ENCODE measurements around the gene GPA33. TPM values are rescaled to one million over a fixed set of nuclear protein-coding genes. Genes with fewer than 3 reads are reported as not detected.

Gene GPA33
- total and polyA plus RNA-seq, 3 donors from 2014 or later = 0.62 to 1.1 (median 0.63) TPM

DNA sequence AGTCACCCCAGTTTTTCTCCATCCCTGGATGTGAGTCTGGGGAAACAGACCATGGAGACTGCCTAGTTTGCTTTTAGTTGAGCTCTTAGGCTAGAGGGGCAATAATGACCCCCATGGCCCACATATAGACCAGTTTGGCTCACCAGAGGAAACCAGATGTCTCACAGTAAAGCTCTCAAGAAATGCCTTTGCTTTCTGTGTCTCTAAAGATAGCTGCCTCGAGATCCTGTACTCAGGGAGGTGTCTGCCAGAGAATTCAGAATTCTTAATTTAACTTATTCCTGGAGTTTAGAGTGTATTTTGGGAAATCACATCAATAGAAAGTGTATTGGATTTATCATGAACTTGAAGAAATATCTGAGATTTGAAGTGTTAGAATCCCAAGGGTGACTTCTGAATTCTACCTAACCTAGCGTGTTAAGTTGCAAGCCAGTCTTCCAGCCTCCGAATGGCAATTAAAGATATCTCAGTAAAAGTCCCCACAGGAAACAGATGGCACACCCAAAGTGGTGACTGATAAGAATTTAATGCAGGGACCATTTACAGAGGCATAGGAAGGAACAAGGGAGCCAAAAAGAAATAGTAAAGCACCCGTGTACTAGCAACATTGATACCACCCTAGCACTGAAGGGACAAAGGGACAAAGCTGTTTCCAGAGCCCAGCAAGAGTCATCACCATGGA lies 40.8 kb upstream of the GPA33 start:
- WGBS, 2 donors = 82 to 83% methylated on average over 4 of the region's 4 CpGs
- H3K27ac ChIP-seq = no peak overlapping the region
- H3K4me1 ChIP-seq = peaks cover 15% of the 10 kb centered on the region
- H3K27me3 ChIP-seq = no peaks in the 10 kb centered on the region
- no peaks in the 10 kb centered on the region for H3K36me3 ChIP-seq (ENCODE audit: low read depth, missing control alignments)
- intact Hi-C loops (cut with DNase I; ENCODE audit: low total_unique reads) = no loop called here
- H3K9me3 ChIP-seq = no peaks in the 10 kb centered on the region
- no peak overlapping the region for H3K4me3 ChIP-seq
- TF ChIP-seq CTCF (IDR thresholded peaks at IDR 0.05) = no peak
- no peak for TF ChIP-seq POLR2A (IDR thresholded peaks at IDR 0.05)
- no peak for DNase-seq

GRCh38 chr1:167128261-167129227 lies 38.4 kb upstream of the GPA33 start:
- intact Hi-C loops (cut with DNase I; ENCODE audit: low total_unique reads) = no loop called here
- WGBS, 2 donors = 83 to 88% methylated on average over 17 of the region's 17 CpGs
- H3K9me3 ChIP-seq = no peaks in the 10 kb centered on the region

GRCh38 chr1:167127661-167128060 lies 37.5 kb upstream of the GPA33 start:
- Histone ChIP-seq H3K36me3 (ENCODE audit: low read depth, missing control alignments) (no peaks in the 10 kb centered on the region), H3K27me3 (no peaks in the 10 kb centered on the region), H3K4me3 (no peak overlapping the region), H3K4me1 (peaks cover 9% of the 10 kb centered on the region), H3K27ac (no peak overlapping the region), H3K9me3 (no peaks in the 10 kb centered on the region)
- no peak for TF ChIP-seq CTCF (IDR thresholded peaks at IDR 0.05)
- TF ChIP-seq POLR2A (IDR thresholded peaks at IDR 0.05) = no peak
- WGBS, 2 donors = 81 to 90% methylated on average over 5 of the region's 5 CpGs
- DNase-seq = no peak
- intact Hi-C loops (cut with DNase I; ENCODE audit: low total_unique reads) = no loop called here

More at GRCh38 chr1:167128261-167129227, 38.4 kb upstream of the GPA33 start:
- TF ChIP-seq POLR2A (IDR thresholded peaks at IDR 0.05) (no peak), CTCF (IDR thresholded peaks at IDR 0.05) (no peak)
- Histone ChIP-seq H3K36me3 (ENCODE audit: low read depth, missing control alignments) (no peaks in the 10 kb centered on the region), H3K4me3 (no peak overlapping the region), H3K27ac (no peak overlapping the region), H3K27me3 (no peaks in the 10 kb centered on the region), H3K4me1 (peaks cover 9% of the 10 kb centered on the region)
- no peak for DNase-seq

DNA sequence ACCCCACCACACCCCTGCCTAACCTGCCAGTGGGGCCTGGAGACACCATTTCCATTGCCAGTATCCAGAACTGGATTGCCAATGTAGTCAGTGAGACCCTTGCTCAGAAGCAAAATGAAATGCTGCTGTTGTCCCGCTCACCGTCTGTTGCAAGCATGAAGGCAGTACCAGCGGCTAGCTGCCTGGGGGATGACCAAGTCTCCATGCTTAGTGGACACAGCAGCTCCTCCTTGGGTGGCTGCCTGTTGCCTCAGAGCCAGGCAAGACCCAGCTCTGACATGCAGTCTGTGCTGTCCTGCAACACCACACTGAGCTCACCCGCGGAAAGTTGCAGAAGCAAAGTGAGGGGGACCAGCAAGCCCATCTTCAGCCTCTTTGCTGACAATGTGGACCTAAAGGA lies 37.1 kb upstream of the GPA33 start:
- Histone ChIP-seq H3K27ac (no peak overlapping the region), H3K27me3 (no peaks in the 10 kb centered on the region), H3K36me3 (ENCODE audit: low read depth, missing control alignments) (no peaks in the 10 kb centered on the region), H3K4me1 (peaks cover 9% of the 10 kb centered on the region), H3K9me3 (no peaks in the 10 kb centered on the region), H3K4me3 (no peak overlapping the region)
- no peak for DNase-seq
- TF ChIP-seq CTCF (IDR thresholded peaks at IDR 0.05) (no peak), POLR2A (IDR thresholded peaks at IDR 0.05) (no peak)
- intact Hi-C loops (cut with DNase I; ENCODE audit: low total_unique reads) = no loop called here
- 92 to 96% methylated on average over 5 of the region's 5 CpGs for WGBS, 2 donors

Measured in testis (tissue), 3 donors.